ENCODE results near the gene OR5K1. TPM values are rescaled to one million over a fixed set of nuclear protein-coding genes. Genes with fewer than 3 reads are reported as not detected.

The OR5K1 gene
- total and polyA plus RNA-seq, 2 of the 8 experiments (the other 6 are each of a cell fraction or from before 2014, with no cell fraction given), result not detected

DNA sequence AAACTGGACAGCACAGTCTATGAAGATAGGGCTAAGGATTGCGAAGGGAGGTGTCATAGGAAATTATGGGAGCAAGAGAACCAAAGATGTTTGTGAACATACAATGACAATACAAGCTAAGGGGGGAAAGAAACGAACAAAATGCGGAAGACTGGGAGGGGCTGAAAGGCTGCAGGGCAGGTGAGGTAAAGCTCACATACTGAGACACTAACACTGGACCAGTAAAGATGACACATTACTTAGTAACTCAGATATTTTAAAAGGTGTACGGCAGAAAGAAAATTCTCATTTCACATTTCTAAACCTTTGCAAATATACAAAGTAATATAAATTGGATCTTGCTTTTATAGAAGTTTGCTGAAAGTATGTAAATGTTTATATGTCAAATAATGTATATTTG, 49.6 kb downstream of the OR5K1 start (continued):
- no peak for TF ChIP-seq BCL11A (IDR thresholded peaks at IDR 0.05; ENCODE audit: low read depth in 2 of 2, low read length in 2 of 2)
- TF ChIP-seq CHD2 (IDR thresholded peaks at IDR 0.05; ENCODE audit: low read length), result no peak
- no peak for TF ChIP-seq SIN3A (conservative IDR thresholded peaks at IDR 0.05 in 1 of 2, IDR thresholded peaks at IDR 0.05 in 1 of 2; ENCODE audit: low read depth in 1 of 2, low read length in 2 of 2)

All from H1 (cell line).